Tongue (tissue), 2 donors: ENCODE data around the gene RBMY1B. TPM values are rescaled to one million over a fixed set of nuclear protein-coding genes. Genes with fewer than 3 reads are reported as not detected.
"Not testable (repeated sequence)": the region's sequence is repeated elsewhere in the genome, so short reads cannot be mapped to it uniquely, and the experiment has no call there.

ENCODE experiments used
- DNase-seq: peaks from one replicate; pipeline ENCODE4 v3.0.0-alpha.2; 2015
- total RNA-seq: library from RNA; depleted of rRNA; stranded (reverse); fragments of >200 nt; gene quantifications from one replicate; pipeline ENCODE4 v1.2.3, GENCODE V29; 2014

RBMY1B gene
- total RNA-seq: not detected

GRCh38 chrY:21511038-21511437 lies at the start of gene RBMY1B:
Gene RBMY1B, plus strand, starts transcription at chrY:21511338. Its CDS starts 2,013 bp downstream, at chrY:21513351.
- DNase-seq: not testable (repeated sequence)

- not testable (repeated sequence) for DNase-seq
Measured at GRCh38 chrY:21462915-21463314, 48.2 kb upstream of the RBMY1B start.

GRCh38 chrY:21482967-21483366 lies 28.2 kb upstream of the RBMY1B start:
- DNase-seq: no peak

- DNase-seq: not testable (repeated sequence)
Measured at GRCh38 chrY:21534579-21534978, 23.4 kb downstream of the RBMY1B start, which contains the start of gene RBMY1A1. Gene RBMY1A1, plus strand, starts transcription at chrY:21534879. Its CDS starts 2,013 bp downstream, at chrY:21536892.

GRCh38 chrY:21559316-21559984 lies 48.3 kb downstream of the RBMY1B start:
- DNase-seq: not testable (repeated sequence)

Other genes with a start within 250 kb of the RBMY1B start
- not detected for gene RBMY1A1, start 23.5 kb downstream of the RBMY1B start, total RNA-seq